Upper lobe of left lung (tissue), 4 donors: ENCODE results near the gene ENAM.

ENCODE experiments used
- EP300 ChIP-seq, 4 donors: sonication (generic); formaldehyde crosslinking; IDR thresholded peaks; one replicate each; pipeline ENCODE4 v1.5.1; 2017; ENCODE audit warnings: antibody characterized with exemption in 4 of 4, control low read depth in 2 of 4
- POLR2AphosphoS5 ChIP-seq, 2 donors: sonication (generic); formaldehyde crosslinking; IDR thresholded peaks; one replicate each; pipeline ENCODE4 v1.5.1; 2017; ENCODE audit warnings: antibody characterized with exemption in 2 of 2
- TF ChIP-seq, protein P1 (sequence below), 6 experiments: fragments of 450-650 bp in 4 of 6; fragments of 200-600 bp in 2 of 6; sonication (generic) in 2 of 6; IDR thresholded peaks; one replicate each; pipeline ENCODE4 v1.5.1; 2016 to 2019; ENCODE audit warnings: antibody characterized with exemption in 6 of 6

DNA sequence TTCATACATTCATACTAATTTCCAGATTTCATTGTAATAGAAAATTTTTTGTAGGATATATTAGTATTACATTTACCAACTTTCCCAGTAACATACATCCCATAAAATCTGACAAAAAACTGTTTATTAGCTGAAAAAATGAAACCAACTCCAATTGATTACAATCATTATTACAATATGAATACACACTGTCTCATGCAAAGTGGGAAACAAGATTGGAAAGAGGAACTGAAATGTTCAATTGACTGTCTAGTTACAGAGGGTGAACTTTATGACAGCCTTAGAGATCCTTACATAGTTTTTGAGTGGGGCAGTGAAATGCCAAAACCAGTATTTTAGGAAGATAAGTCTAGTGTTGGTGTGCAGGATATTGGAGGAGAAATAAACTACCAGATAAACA lies 38.8 kb upstream of the ENAM start:
- TF ChIP-seq, protein P1, sequence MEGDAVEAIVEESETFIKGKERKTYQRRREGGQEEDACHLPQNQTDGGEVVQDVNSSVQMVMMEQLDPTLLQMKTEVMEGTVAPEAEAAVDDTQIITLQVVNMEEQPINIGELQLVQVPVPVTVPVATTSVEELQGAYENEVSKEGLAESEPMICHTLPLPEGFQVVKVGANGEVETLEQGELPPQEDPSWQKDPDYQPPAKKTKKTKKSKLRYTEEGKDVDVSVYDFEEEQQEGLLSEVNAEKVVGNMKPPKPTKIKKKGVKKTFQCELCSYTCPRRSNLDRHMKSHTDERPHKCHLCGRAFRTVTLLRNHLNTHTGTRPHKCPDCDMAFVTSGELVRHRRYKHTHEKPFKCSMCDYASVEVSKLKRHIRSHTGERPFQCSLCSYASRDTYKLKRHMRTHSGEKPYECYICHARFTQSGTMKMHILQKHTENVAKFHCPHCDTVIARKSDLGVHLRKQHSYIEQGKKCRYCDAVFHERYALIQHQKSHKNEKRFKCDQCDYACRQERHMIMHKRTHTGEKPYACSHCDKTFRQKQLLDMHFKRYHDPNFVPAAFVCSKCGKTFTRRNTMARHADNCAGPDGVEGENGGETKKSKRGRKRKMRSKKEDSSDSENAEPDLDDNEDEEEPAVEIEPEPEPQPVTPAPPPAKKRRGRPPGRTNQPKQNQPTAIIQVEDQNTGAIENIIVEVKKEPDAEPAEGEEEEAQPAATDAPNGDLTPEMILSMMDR (IDR thresholded peaks at IDR 0.05) = no peak
- no peak for TF ChIP-seq EP300 (IDR thresholded peaks at IDR 0.05)
- no peak for TF ChIP-seq POLR2AphosphoS5 (IDR thresholded peaks at IDR 0.05)
